Measurements from ENCODE around the gene OR5A1.

DNA sequence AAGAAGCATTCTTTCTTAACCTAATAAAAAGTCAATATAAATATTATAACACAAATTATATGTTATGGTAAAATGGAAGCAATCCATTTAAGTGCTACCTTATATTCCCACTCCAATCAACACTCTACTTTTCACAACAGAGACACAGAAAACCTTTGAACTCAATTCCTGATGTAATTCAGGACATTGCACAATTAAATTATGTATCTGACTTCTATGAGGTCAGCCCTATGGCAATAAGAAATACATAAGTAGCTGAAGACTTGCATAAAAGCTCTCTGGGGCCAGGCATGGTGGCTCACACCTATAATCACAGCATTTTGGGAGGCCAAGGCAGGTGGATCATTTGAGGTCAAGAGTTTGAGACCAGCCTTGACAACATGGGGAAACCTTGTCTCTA lies 43.6 kb downstream of the OR5A1 start:
- TF ChIP-seq, protein P1, sequence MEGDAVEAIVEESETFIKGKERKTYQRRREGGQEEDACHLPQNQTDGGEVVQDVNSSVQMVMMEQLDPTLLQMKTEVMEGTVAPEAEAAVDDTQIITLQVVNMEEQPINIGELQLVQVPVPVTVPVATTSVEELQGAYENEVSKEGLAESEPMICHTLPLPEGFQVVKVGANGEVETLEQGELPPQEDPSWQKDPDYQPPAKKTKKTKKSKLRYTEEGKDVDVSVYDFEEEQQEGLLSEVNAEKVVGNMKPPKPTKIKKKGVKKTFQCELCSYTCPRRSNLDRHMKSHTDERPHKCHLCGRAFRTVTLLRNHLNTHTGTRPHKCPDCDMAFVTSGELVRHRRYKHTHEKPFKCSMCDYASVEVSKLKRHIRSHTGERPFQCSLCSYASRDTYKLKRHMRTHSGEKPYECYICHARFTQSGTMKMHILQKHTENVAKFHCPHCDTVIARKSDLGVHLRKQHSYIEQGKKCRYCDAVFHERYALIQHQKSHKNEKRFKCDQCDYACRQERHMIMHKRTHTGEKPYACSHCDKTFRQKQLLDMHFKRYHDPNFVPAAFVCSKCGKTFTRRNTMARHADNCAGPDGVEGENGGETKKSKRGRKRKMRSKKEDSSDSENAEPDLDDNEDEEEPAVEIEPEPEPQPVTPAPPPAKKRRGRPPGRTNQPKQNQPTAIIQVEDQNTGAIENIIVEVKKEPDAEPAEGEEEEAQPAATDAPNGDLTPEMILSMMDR (IDR thresholded peaks at IDR 0.05 in 8 of 11, conservative IDR thresholded peaks at IDR 0.05 in 3 of 11) = no peak
- TF ChIP-seq POLR2A (IDR thresholded peaks at IDR 0.05) (no peak), POLR2AphosphoS5 (IDR thresholded peaks at IDR 0.05) (no peak)

Data from spleen (tissue), 7 donors.